Trophoblast cell (in vitro differentiated cells and primary cell): ENCODE data around the gene MESD.

Experiments
- DNase-seq, 2 donors: peaks; one replicate each; pipeline ENCODE4 v3.0.0-alpha.2; 2016
- H2AFZ ChIP-seq: 2 replicates; pipeline ENCODE4 v1.6.1; 2013; ENCODE audit warnings: low read length, moderate library complexity, mild to moderate bottlenecking; ENCODE audit not compliant: insufficient read depth, poor library complexity
- H2AK5ac ChIP-seq: 2 replicates; pipeline ENCODE4 v1.6.1; 2013; ENCODE audit warnings: mild to moderate bottlenecking, low read length
- H2BK120ac ChIP-seq: 2 replicates; pipeline ENCODE4 v1.6.1; 2013; ENCODE audit warnings: low read length, mild to moderate bottlenecking, moderate library complexity; ENCODE audit not compliant: insufficient read depth, poor library complexity
- H2BK12ac ChIP-seq: 2 replicates; pipeline ENCODE4 v1.6.1; 2013; ENCODE audit warnings: mild to moderate bottlenecking, low read length, moderate library complexity
- H2BK5ac ChIP-seq: 2 replicates; pipeline ENCODE4 v1.6.1; 2013; ENCODE audit warnings: low read length, low read depth, moderate library complexity, mild to moderate bottlenecking; ENCODE audit not compliant: poor library complexity
- H3K14ac ChIP-seq: 2 replicates; pipeline ENCODE4 v1.6.1; 2013; ENCODE audit warnings: mild to moderate bottlenecking, low read length
- H3K18ac ChIP-seq: 2 replicates; pipeline ENCODE4 v1.6.1; 2013; ENCODE audit warnings: mild to moderate bottlenecking, low read length
- H3K23ac ChIP-seq: 2 replicates; pipeline ENCODE4 v1.6.1; 2013; ENCODE audit warnings: low read length
- H3K27ac ChIP-seq: 2 replicates; pipeline ENCODE4 v1.5.1; 2013; ENCODE audit warnings: low read depth, mild to moderate bottlenecking, inconsistent platforms, low read length, moderate library complexity
- H3K27me3 ChIP-seq: 2 replicates; pipeline ENCODE4 v1.6.1; 2013; ENCODE audit warnings: inconsistent platforms, mild to moderate bottlenecking, low read length, moderate library complexity; ENCODE audit not compliant: insufficient read depth
- H3K36me3 ChIP-seq, 2 experiments: 1 replicate in 1 of 2; 2 replicates in 1 of 2; pipeline ENCODE4 v1.6.1; 2013; ENCODE audit warnings: low read length in 2 of 2, mild to moderate bottlenecking in 2 of 2, moderate library complexity in 1 of 2; ENCODE audit not compliant: insufficient read depth in 2 of 2, control insufficient read depth in 1 of 2
- H3K4ac ChIP-seq: 2 replicates; pipeline ENCODE4 v1.6.1; 2013; ENCODE audit warnings: low read depth, mild to moderate bottlenecking, low read length, moderate library complexity
- H3K4me1 ChIP-seq, 2 experiments: 1 replicate in 1 of 2; 2 replicates in 1 of 2; pipeline ENCODE4 v1.6.1; 2013; ENCODE audit warnings: low read length in 2 of 2, mild to moderate bottlenecking in 2 of 2, moderate library complexity in 1 of 2; ENCODE audit not compliant: insufficient read depth in 2 of 2, control insufficient read depth in 1 of 2
- H3K4me2 ChIP-seq: 2 replicates; pipeline ENCODE4 v1.6.1; 2013; ENCODE audit warnings: inconsistent platforms, mild to moderate bottlenecking, low read length, moderate library complexity
- H3K4me3 ChIP-seq: 2 replicates; pipeline ENCODE4 v1.5.1; 2013; ENCODE audit warnings: mild to moderate bottlenecking, low read depth, low read length, inconsistent platforms
- H3K79me1 ChIP-seq: one replicate; pipeline ENCODE4 v1.6.1; 2013; ENCODE audit warnings: low read length
- H3K79me2 ChIP-seq: 2 replicates; pipeline ENCODE4 v1.6.1; 2013; ENCODE audit warnings: low read length, mild to moderate bottlenecking; ENCODE audit not compliant: control insufficient read depth, insufficient read depth, poor library complexity
- H3K9ac ChIP-seq: 2 replicates; pipeline ENCODE4 v1.6.1; 2013; ENCODE audit warnings: mild to moderate bottlenecking, low read length
- H3K9me3 ChIP-seq: 2 replicates; pipeline ENCODE4 v1.6.1; 2013; ENCODE audit warnings: low read depth, mild to moderate bottlenecking, control low read depth, inconsistent platforms, low read length; ENCODE audit not compliant: insufficient read depth
- H4K12ac ChIP-seq: 2 replicates; pipeline ENCODE4 v1.6.1; 2013; ENCODE audit warnings: low read depth, mild to moderate bottlenecking, low read length, moderate library complexity
- H4K8ac ChIP-seq: 2 replicates; pipeline ENCODE4 v1.6.1; 2013; ENCODE audit warnings: low read depth, mild to moderate bottlenecking, low read length, moderate library complexity
- H4K91ac ChIP-seq: one replicate; pipeline ENCODE4 v1.6.1; 2013; ENCODE audit warnings: low read depth, mild to moderate bottlenecking, low read length, moderate library complexity
- WGBS: extraction: QIAGEN DNeasy Blood & Tissue Kit; methylation state at CpG from one replicate; pipeline ENCODE4 v1.1.7; 2013; ENCODE audit warnings: missing lambda C conversion rate; ENCODE audit not compliant: insufficient read length, insufficient coverage; ENCODE audit errors: extremely low coverage; 5-methylcytosine and 5-hydroxymethylcytosine counted together

Gene MESD

GRCh38 chr15:80984856-80985255 lies 4.8 kb downstream of the MESD start:
- Histone ChIP-seq H3K4ac (no peak overlapping the region), H3K18ac (no peak overlapping the region), H3K79me2 (peaks cover 8% of the 10 kb centered on the region), H3K14ac (peak overlapping the region; percentile 48), H2AFZ (no peak overlapping the region), H3K9me3 (no peaks in the 10 kb centered on the region), H2BK12ac (no peak overlapping the region), H3K36me3 (peaks cover 4 to 6% of the 10 kb centered on the region in 2 experiments), H3K27me3 (no peaks in the 10 kb centered on the region), H2AK5ac (no peak overlapping the region), H3K9ac (no peak overlapping the region), H4K91ac (no peak overlapping the region), H3K4me3 (no peak overlapping the region), H4K12ac (no peak overlapping the region), H2BK5ac (no peak overlapping the region), H3K23ac (no peak overlapping the region), H4K8ac (no peak overlapping the region), H3K27ac (peak overlapping the region; percentile 29), H3K4me1 (peaks cover 9 to 19% of the 10 kb centered on the region in 2 experiments), H2BK120ac (no peak overlapping the region), H3K79me1 (peaks cover 9% of the 10 kb centered on the region), H3K4me2 (no peak overlapping the region)
- WGBS = no CpG with 5 or more reads among the region's 9 CpGs
- DNase-seq = peak; percentile 39 to 73

- no peak overlapping the region for H2AFZ ChIP-seq
- H3K14ac ChIP-seq = no peak overlapping the region
- H3K4me1 ChIP-seq = peaks cover 7 to 18% of the 10 kb centered on the region in 2 experiments
- peaks cover 3% of the 10 kb centered on the region for H3K79me1 ChIP-seq
- H3K27me3 ChIP-seq = no peaks in the 10 kb centered on the region
- H3K23ac ChIP-seq = no peak overlapping the region
- H3K4ac ChIP-seq = no peak overlapping the region
- no peaks in the 10 kb centered on the region for H3K9me3 ChIP-seq
- no peak overlapping the region for H2BK12ac ChIP-seq
- H2BK5ac ChIP-seq = no peak overlapping the region
- no peak overlapping the region for H3K4me2 ChIP-seq
- WGBS = no CpG with 5 or more reads among the region's 5 CpGs
- DNase-seq = no peak
- H4K12ac ChIP-seq = no peak overlapping the region
- no peak overlapping the region for H4K91ac ChIP-seq
- peaks cover 12 to 14% of the 10 kb centered on the region in 2 experiments for H3K36me3 ChIP-seq
- H3K9ac ChIP-seq = no peak overlapping the region
- no peaks in the 10 kb centered on the region for H3K79me2 ChIP-seq
- H3K18ac ChIP-seq = no peak overlapping the region
- no peak overlapping the region for H3K27ac ChIP-seq
- H3K4me3 ChIP-seq = no peak overlapping the region
- no peak overlapping the region for H4K8ac ChIP-seq
- H2AK5ac ChIP-seq = no peak overlapping the region
- H2BK120ac ChIP-seq = no peak overlapping the region
Measured at GRCh38 chr15:80982839-80983238, 6.8 kb downstream of the MESD start.

GRCh38 chr15:80982205-80982604 lies 7.4 kb downstream of the MESD start:
- Histone ChIP-seq H3K18ac (no peak overlapping the region), H3K79me2 (no peaks in the 10 kb centered on the region), H3K4ac (peak overlapping the region; percentile 2), H3K4me1 (peaks cover 7 to 17% of the 10 kb centered on the region in 2 experiments), H3K9ac (no peak overlapping the region), H3K27ac (no peak overlapping the region), H3K9me3 (no peaks in the 10 kb centered on the region), H4K91ac (no peak overlapping the region), H2BK5ac (no peak overlapping the region), H3K79me1 (peaks cover 3% of the 10 kb centered on the region), H3K23ac (no peak overlapping the region), H2AK5ac (no peak overlapping the region), H2AFZ (no peak overlapping the region), H3K36me3 (peaks cover 15 to 16% of the 10 kb centered on the region in 2 experiments), H3K4me2 (no peak overlapping the region), H3K27me3 (no peaks in the 10 kb centered on the region), H2BK12ac (no peak overlapping the region), H3K14ac (no peak overlapping the region), H2BK120ac (no peak overlapping the region), H4K12ac (no peak overlapping the region), H3K4me3 (no peak overlapping the region), H4K8ac (no peak overlapping the region)
- WGBS = no CpG with 5 or more reads among the region's 2 CpGs
- no peak for DNase-seq

- no CpG with 5 or more reads among the region's 8 CpGs for WGBS
- Histone ChIP-seq H3K79me2 (no peaks in the 10 kb centered on the region), H2AFZ (no peak overlapping the region), H4K91ac (no peak overlapping the region), H3K4me2 (no peak overlapping the region), H2AK5ac (no peak overlapping the region), H2BK12ac (no peak overlapping the region), H3K23ac (no peak overlapping the region), H2BK5ac (no peak overlapping the region), H3K4me1 (peaks cover 0 to 3% of the 10 kb centered on the region in 2 experiments), H3K9me3 (no peaks in the 10 kb centered on the region), H3K36me3 (peaks cover 18% of the 10 kb centered on the region in 2 experiments), H2BK120ac (no peak overlapping the region), H3K27ac (no peak overlapping the region), H3K14ac (no peak overlapping the region), H4K12ac (no peak overlapping the region), H3K9ac (no peak overlapping the region), H3K4me3 (no peak overlapping the region), H3K27me3 (no peaks in the 10 kb centered on the region), H4K8ac (no peak overlapping the region), H3K79me1 (no peaks in the 10 kb centered on the region), H3K4ac (no peak overlapping the region), H3K18ac (no peak overlapping the region)
- DNase-seq = no peak
Measured at GRCh38 chr15:80979538-80980200, 9.9 kb downstream of the MESD start.
